Psoas muscle (tissue), 8 donors: ENCODE results near the gene ZNHIT3. TPM values are rescaled to one million over a fixed set of nuclear protein-coding genes. Genes with fewer than 3 reads are reported as not detected.

Experiments used
- ATAC-seq, 4 donors: fragments of 200-7000 bp; cut with Tn5 transposase; one replicate each; pipeline ENCODE4 v1.9.1; 2020; ENCODE audit warnings: moderate library complexity in 3 of 4, mild to moderate bottlenecking in 2 of 4
- DNase-seq, 2 donors: peaks; one replicate each; pipeline ENCODE4 v3.0.0-alpha.2; 2020
- H3K27ac ChIP-seq: fragments of 200-600 bp; one replicate; pipeline ENCODE4 v1.8.0; 2022
- H3K27me3 ChIP-seq, 3 donors: fragments of 200-600 bp in 1 of 3; one replicate each; pipeline versions ENCODE4 v1.6.1 to v1.8.0; 2013 to 2022; ENCODE audit warnings: low read length in 2 of 3, mild to moderate bottlenecking in 2 of 3, moderate library complexity in 1 of 3; ENCODE audit not compliant: insufficient read depth in 3 of 3
- H3K36me3 ChIP-seq, 2 donors: fragments of 200-600 bp in 1 of 2; one replicate each; pipeline versions ENCODE4 v1.6.1 to v1.8.0; 2013 to 2022; ENCODE audit warnings: low read depth in 1 of 2, mild to moderate bottlenecking in 1 of 2, moderate library complexity in 1 of 2; ENCODE audit not compliant: insufficient read depth in 1 of 2
- H3K4me1 ChIP-seq: fragments of 200-600 bp; one replicate; pipeline ENCODE4 v1.8.0; 2022
- H3K4me3 ChIP-seq: fragments of 200-600 bp; one replicate; pipeline ENCODE4 v1.8.0; 2022; ENCODE audit warnings: mild to moderate bottlenecking
- H3K9me3 ChIP-seq: fragments of 200-600 bp; one replicate; pipeline ENCODE4 v1.8.0; 2022
- CTCF ChIP-seq: fragments of 200-600 bp; IDR thresholded peaks from one replicate; pipeline ENCODE4 v1.8.0; 2022; ENCODE audit warnings: antibody characterized with exemption
- WGBS, 3 donors: extraction: QIAGEN DNeasy Blood & Tissue Kit; methylation state at CpG; one replicate each; pipeline versions ENCODE4 v1.1.6 to v1.1.7; 2013; 5-methylcytosine and 5-hydroxymethylcytosine counted together
- intact Hi-C, 2 donors: fragments of 100-400 bp; cut with DNase I; formaldehyde crosslinking; loops; one replicate each; pipeline versions ENCODE4 v1.11.0 to v1.14.2; 2022
- polyA plus RNA-seq, 3 donors: library from polyadenylated mRNA; stranded (reverse); fragments of 200-250 nt; gene quantifications; one replicate each; pipeline ENCODE4 v1.2.3, GENCODE V29; 2013
- total RNA-seq, 4 donors: library from RNA; stranded (reverse); fragmentation: NEBNext Ultra II Directional in 2 of 4; extraction: Animal tissue kit (Norgen Biotek cat#: 25700) in 2 of 4; gene quantifications; one replicate each; pipeline versions ENCODE4 v1.2.1 to v1.2.4, GENCODE V29; 2021 to 2023
- donor health status: healthy with polysubstance abuse.
- donor health status: DM: no; HTN: no; CAD: no; lungs with moderate emphysema.
- donor health status: Bipolar disorder and iron deficiency.
- donor health status: healthy.
- donor health status: DM: yes; HTN: yes; CAD: no.
- donor health status: DM: no; HTN: no; CAD: no.
- donor health status: DM: no; HTN: no; CAD: no.
- donor health status: DM: yes; HTN: yes; CAD: no.

The ZNHIT3 gene
- total and polyA plus RNA-seq, 7 donors: 22.7 to 80.2 (median 32.3) TPM

- ATAC-seq (no peak), DNase-seq (no peak)
- no peak for TF ChIP-seq CTCF
- Histone ChIP-seq H3K4me3 (no peak overlapping the region), H3K27me3 (peaks cover 0 to 26% (median 2%) of the 10 kb centered on the region in 3 donors), H3K4me1 (no peaks in the 10 kb centered on the region), H3K27ac (no peak overlapping the region), H3K36me3 (no peaks in the 10 kb centered on the region), H3K9me3 (no peaks in the 10 kb centered on the region)
- 77 to 88% (median 86%) methylated on average over 5 of the region's 5 CpGs for WGBS, 3 donors
- intact Hi-C loops: no loop called here
Observed at GRCh38 chr17:36459045-36459444, 27.4 kb upstream of the ZNHIT3 start.

DNA sequence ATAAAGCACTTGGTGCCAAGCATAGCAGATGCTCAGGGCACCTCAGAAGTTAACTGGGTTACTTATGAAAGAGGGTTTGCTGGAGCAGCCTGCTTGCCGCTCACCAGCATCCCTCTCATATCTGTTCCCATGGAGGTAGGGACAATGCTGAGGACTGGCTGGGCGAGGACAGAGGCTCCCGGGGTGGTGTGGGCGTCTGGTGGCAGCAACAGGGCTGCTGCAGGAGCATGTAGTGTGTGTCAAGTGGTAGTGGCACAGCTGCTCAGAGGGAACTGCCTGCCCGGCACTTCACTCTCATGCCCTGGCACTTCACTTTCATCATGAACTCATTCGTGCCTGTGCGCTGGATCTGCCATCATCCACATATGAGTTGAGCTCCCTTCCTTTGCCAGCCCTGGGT lies 26.9 kb upstream of the ZNHIT3 start:
- Histone ChIP-seq H3K27ac (no peak overlapping the region), H3K9me3 (no peaks in the 10 kb centered on the region), H3K36me3 (no peaks in the 10 kb centered on the region), H3K4me1 (no peaks in the 10 kb centered on the region), H3K27me3 (peaks cover 0 to 31% (median 5%) of the 10 kb centered on the region in 3 donors), H3K4me3 (no peak overlapping the region)
- intact Hi-C loops: no loop called here
- ATAC-seq (no peak), DNase-seq (no peak)
- 60 to 73% (median 68%) methylated on average over 7 of the region's 7 CpGs for WGBS, 3 donors
- TF ChIP-seq CTCF: no peak

DNA sequence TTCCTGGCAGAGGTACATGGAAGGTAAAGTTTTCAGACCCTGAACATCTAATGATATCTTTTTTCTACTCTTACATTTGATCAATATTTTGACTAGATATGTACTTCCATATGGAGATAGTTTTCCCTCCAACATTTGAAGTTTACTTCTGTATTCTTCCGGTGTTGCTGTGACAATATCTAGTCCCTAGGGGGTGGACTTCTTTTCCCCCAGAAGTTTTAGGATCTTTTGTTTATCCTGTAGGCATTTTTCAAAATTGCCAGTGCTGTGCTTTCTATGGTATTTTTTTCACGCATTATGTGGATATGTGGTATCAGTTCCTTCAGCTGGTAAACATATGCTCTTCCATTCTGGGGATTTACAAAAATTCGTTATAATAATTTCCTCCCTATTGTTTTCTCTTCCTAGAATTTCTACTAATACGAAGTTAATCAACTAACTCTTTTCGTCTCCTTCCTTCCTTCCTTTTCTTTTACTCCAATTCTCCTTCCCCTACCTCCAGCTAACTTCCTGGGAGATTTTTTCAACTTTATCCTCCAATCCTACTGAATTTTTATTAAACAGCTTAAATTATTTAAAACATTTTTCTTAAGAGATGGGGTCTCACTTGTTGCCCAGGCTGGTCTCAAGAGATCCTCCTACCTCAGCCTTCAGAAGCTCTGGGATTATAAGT lies 26.1 kb upstream of the ZNHIT3 start:
- ATAC-seq (no peak), DNase-seq (no peak)
- no peak for TF ChIP-seq CTCF
- intact Hi-C loops: no loop called here
- H3K36me3 ChIP-seq: no peaks in the 10 kb centered on the region
- H3K4me1 ChIP-seq: no peaks in the 10 kb centered on the region
- H3K4me3 ChIP-seq: no peak overlapping the region
- H3K27ac ChIP-seq: no peak overlapping the region
- 58 to 61% (median 59%) methylated on average over 5 of the region's 5 CpGs for WGBS, 3 donors
- no peaks in the 10 kb centered on the region for H3K9me3 ChIP-seq
- peaks cover 0 to 39% (median 10%) of the 10 kb centered on the region in 3 donors for H3K27me3 ChIP-seq

GRCh38 chr17:36461330-36462110 lies 25.0 kb upstream of the ZNHIT3 start:
- Histone ChIP-seq H3K27me3 (peaks cover 0 to 39% (median 14%) of the 10 kb centered on the region in 3 donors), H3K4me1 (no peaks in the 10 kb centered on the region), H3K27ac (no peak overlapping the region), H3K4me3 (no peak overlapping the region), H3K9me3 (no peaks in the 10 kb centered on the region), H3K36me3 (no peaks in the 10 kb centered on the region)
- ATAC-seq: no peak
- intact Hi-C loops: no loop called here
- 47 to 52% (median 52%) methylated on average over 10 of the region's 10 CpGs for WGBS, 3 donors
- DNase-seq: peak in 1 of 2 donors; percentile 15
- no peak for TF ChIP-seq CTCF
